Liver (tissue), 9 donors: Measurements from ENCODE around the gene UBAP2. TPM values are rescaled to one million over a fixed set of nuclear protein-coding genes. Genes with fewer than 3 reads are reported as not detected.

Experiments used
- DNase-seq: peaks from one replicate; pipeline ENCODE4 v3.0.0-alpha.2; 2017; ENCODE audit warnings: low spot score
- H3K27ac ChIP-seq, 2 donors: one replicate each; pipeline ENCODE4 v1.7.0; 2013; ENCODE audit warnings: inconsistent platforms in 2 of 2, low read length in 2 of 2, control low read depth in 1 of 2, low read depth in 1 of 2, mild to moderate bottlenecking in 1 of 2
- H3K27me3 ChIP-seq, 4 donors: one replicate each; pipeline versions ENCODE4 v1.6.1 to v1.7.0; 2013; ENCODE audit warnings: low read length in 3 of 4, inconsistent platforms in 1 of 4, mild to moderate bottlenecking in 1 of 4, moderate library complexity in 1 of 4; ENCODE audit not compliant: control insufficient read depth in 4 of 4, insufficient read depth in 4 of 4
- H3K36me3 ChIP-seq, 4 donors: one replicate each; pipeline versions ENCODE4 v1.6.1 to v1.7.0; 2013; ENCODE audit warnings: low read length in 3 of 4, mild to moderate bottlenecking in 3 of 4, low read depth in 1 of 4, moderate library complexity in 1 of 4; ENCODE audit not compliant: control insufficient read depth in 4 of 4, insufficient read depth in 3 of 4
- H3K4me1 ChIP-seq, 4 donors: one replicate each; pipeline versions ENCODE4 v1.6.1 to v1.7.0; 2013; ENCODE audit warnings: low read length in 3 of 4, mild to moderate bottlenecking in 3 of 4, moderate library complexity in 1 of 4; ENCODE audit not compliant: control insufficient read depth in 4 of 4, insufficient read depth in 4 of 4
- H3K4me3 ChIP-seq, 3 donors: one replicate each; pipeline versions ENCODE4 v1.6.1 to v1.7.0; 2013; ENCODE audit warnings: low read length in 3 of 3, control low read depth in 1 of 3, low read depth in 1 of 3, mild to moderate bottlenecking in 1 of 3
- H3K9ac ChIP-seq, 2 donors: one replicate each; pipeline ENCODE4 v1.7.0; 2013; ENCODE audit warnings: low read length in 2 of 2, mild to moderate bottlenecking in 2 of 2, moderate library complexity in 2 of 2, control low read depth in 1 of 2, low read depth in 1 of 2
- H3K9me3 ChIP-seq, 4 donors: one replicate each; pipeline versions ENCODE4 v1.6.1 to v1.7.0; 2013; ENCODE audit warnings: low read length in 3 of 4; ENCODE audit not compliant: control insufficient read depth in 4 of 4
- FOXA2 ChIP-seq: IDR thresholded peaks from 2 replicates; pipeline ENCODE4 v1.6.1; 2016; ENCODE audit warnings: antibody characterized with exemption
- YY1 ChIP-seq: IDR thresholded peaks from 2 replicates; pipeline ENCODE4 v1.6.1; 2016; ENCODE audit warnings: antibody characterized with exemption, mild to moderate bottlenecking
- WGBS: extraction: QIAGEN DNeasy Blood & Tissue Kit; methylation state at CpG from one replicate; pipeline ENCODE4 v1.1.7; 2013; 5-methylcytosine and 5-hydroxymethylcytosine counted together
- polyA plus RNA-seq, 2 donors: library from polyadenylated mRNA; stranded (reverse) in 1 of 2; unstranded in 1 of 2; fragments of 200-250 nt in 1 of 2; fragments of >200 nt in 1 of 2; fragmentation: Nextera tagmentation in 1 of 2; extraction: Ambion mirVana in 1 of 2; gene quantifications; one replicate each; pipeline versions ENCODE4 v1.2.1 to v1.2.3, GENCODE V29; 2013 to 2015
- total RNA-seq, 2 donors: library from RNA; depleted of rRNA; stranded (reverse); fragments of >200 nt; gene quantifications; one replicate each; pipeline ENCODE4 v1.2.3, GENCODE V29; 2014
- TF ChIP-seq, protein P1 (sequence below): fragments of 150-350 bp; IDR thresholded peaks from 2 replicates; pipeline ENCODE4 v1.5.1; 2017; ENCODE audit warnings: improper control_type of control experiment, low read depth, low read length; ENCODE audit not compliant: missing input control
- TF ChIP-seq, protein P2 (sequence below): IDR thresholded peaks from 2 replicates; pipeline ENCODE4 v1.6.1; 2016; ENCODE audit warnings: antibody characterized with exemption, mild to moderate bottlenecking
- TF ChIP-seq, protein P3 (sequence below): IDR thresholded peaks from 2 replicates; pipeline ENCODE4 v1.6.1; 2016; ENCODE audit warnings: antibody characterized with exemption
- donor health status: healthy.
- donor health status: healthy.
- donor health status: healthy.
- donor health status: healthy.
- donor health status: healthy.

UBAP2 gene
- total and polyA plus RNA-seq, 4 donors: 5.4 to 12.6 (median 8.3) TPM

DNA sequence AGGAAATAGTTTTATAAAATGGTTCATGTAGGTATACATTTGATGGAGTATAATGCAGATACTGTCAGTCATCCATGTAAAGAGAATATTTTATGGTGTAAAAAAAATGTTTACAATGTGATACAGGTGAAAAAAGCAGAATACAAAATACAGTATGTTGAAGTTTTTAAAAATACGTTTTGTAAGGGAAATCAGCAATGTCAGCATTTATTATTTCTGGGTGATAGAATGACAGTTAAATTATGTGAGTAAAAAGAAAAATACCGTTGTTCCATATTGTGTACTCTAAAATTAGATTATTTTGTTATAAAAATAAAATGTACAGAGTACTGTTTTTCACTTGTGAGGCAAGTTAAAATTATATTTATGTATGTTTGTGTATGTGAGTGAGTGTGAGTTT is 162.7 kb downstream of the UBAP2 start:
- WGBS: 79% methylated on average over 2 of the region's 2 CpGs
- Histone ChIP-seq H3K4me1 (peaks cover 0 to 20% (median 6%) of the 10 kb centered on the region in 4 donors), H3K4me3 (no peak overlapping the region), H3K9me3 (no peaks in the 10 kb centered on the region), H3K36me3 (peaks cover 2 to 4% (median 3%) of the 10 kb centered on the region in 4 donors), H3K9ac (no peak overlapping the region), H3K27me3 (no peaks in the 10 kb centered on the region), H3K27ac (no peak overlapping the region)
- DNase-seq: no peak
- TF ChIP-seq, protein P1, sequence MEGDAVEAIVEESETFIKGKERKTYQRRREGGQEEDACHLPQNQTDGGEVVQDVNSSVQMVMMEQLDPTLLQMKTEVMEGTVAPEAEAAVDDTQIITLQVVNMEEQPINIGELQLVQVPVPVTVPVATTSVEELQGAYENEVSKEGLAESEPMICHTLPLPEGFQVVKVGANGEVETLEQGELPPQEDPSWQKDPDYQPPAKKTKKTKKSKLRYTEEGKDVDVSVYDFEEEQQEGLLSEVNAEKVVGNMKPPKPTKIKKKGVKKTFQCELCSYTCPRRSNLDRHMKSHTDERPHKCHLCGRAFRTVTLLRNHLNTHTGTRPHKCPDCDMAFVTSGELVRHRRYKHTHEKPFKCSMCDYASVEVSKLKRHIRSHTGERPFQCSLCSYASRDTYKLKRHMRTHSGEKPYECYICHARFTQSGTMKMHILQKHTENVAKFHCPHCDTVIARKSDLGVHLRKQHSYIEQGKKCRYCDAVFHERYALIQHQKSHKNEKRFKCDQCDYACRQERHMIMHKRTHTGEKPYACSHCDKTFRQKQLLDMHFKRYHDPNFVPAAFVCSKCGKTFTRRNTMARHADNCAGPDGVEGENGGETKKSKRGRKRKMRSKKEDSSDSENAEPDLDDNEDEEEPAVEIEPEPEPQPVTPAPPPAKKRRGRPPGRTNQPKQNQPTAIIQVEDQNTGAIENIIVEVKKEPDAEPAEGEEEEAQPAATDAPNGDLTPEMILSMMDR: no peak
- no peak for TF ChIP-seq YY1
- TF ChIP-seq, protein P2, sequence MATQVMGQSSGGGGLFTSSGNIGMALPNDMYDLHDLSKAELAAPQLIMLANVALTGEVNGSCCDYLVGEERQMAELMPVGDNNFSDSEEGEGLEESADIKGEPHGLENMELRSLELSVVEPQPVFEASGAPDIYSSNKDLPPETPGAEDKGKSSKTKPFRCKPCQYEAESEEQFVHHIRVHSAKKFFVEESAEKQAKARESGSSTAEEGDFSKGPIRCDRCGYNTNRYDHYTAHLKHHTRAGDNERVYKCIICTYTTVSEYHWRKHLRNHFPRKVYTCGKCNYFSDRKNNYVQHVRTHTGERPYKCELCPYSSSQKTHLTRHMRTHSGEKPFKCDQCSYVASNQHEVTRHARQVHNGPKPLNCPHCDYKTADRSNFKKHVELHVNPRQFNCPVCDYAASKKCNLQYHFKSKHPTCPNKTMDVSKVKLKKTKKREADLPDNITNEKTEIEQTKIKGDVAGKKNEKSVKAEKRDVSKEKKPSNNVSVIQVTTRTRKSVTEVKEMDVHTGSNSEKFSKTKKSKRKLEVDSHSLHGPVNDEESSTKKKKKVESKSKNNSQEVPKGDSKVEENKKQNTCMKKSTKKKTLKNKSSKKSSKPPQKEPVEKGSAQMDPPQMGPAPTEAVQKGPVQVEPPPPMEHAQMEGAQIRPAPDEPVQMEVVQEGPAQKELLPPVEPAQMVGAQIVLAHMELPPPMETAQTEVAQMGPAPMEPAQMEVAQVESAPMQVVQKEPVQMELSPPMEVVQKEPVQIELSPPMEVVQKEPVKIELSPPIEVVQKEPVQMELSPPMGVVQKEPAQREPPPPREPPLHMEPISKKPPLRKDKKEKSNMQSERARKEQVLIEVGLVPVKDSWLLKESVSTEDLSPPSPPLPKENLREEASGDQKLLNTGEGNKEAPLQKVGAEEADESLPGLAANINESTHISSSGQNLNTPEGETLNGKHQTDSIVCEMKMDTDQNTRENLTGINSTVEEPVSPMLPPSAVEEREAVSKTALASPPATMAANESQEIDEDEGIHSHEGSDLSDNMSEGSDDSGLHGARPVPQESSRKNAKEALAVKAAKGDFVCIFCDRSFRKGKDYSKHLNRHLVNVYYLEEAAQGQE: no peak

DNA sequence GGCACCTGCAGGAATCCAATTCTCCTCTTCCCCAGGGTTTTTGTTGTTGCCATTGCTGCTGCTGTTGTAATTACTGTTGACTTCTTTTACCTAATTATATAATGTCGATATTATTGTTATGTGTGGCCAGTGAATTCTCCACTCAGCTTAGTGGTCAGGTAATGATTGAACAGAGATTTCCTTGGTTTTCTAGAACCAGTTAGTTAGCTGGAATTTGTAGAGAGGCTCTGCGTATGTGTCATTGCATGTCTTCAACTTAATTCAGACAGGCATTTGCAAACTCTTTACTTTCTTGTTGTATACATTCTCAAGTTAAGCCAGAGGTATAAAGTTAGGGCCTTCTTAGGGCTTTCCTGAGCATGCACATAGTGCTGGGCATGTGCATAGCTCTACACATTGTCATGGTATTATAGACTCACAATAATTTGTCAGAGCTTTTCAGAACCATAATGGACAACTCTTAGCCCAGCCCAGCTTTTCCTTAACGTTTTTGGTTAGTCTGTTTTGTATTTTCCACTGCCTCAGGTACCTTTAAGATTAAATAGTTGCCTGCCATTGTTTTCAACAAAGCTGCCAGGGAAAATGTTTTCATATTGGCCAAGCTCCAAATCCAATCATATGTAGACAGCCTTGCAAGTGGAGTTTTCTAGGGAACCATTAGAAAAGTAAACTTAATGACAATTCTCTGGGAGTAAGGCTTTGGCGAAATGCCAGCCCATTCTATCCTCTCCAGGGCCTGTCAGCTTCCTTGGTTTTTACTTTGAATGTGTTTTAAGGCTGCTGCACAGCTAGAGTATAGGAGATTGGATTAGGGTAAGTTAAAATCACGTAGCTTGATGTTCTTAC is 163.6 kb downstream of the UBAP2 start:
- WGBS: 62% methylated on average over 5 of the region's 5 CpGs
- peaks cover 0 to 20% (median 6%) of the 10 kb centered on the region in 4 donors for H3K4me1 ChIP-seq
- TF ChIP-seq, protein P3, sequence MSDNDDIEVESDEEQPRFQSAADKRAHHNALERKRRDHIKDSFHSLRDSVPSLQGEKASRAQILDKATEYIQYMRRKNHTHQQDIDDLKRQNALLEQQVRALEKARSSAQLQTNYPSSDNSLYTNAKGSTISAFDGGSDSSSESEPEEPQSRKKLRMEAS: no peak
- TF ChIP-seq, protein P2: no peak
- no peak for TF ChIP-seq FOXA2
- H3K9me3 ChIP-seq: no peaks in the 10 kb centered on the region
- no peaks in the 10 kb centered on the region for H3K27me3 ChIP-seq
- DNase-seq: no peak
- H3K4me3 ChIP-seq: no peak overlapping the region
- no peak overlapping the region for H3K27ac ChIP-seq
- H3K36me3 ChIP-seq: peaks cover 2 to 4% (median 3%) of the 10 kb centered on the region in 4 donors
- peak overlapping the region in 1 of 2 donors; percentile 22 for H3K9ac ChIP-seq
